HG02852 (cell line): ENCODE measurements around the gene LGALSL.
"Not testable (repeated sequence)": the region's sequence is repeated elsewhere in the genome, so short reads cannot be mapped to it uniquely, and the experiment has no call there.

ENCODE experiments used
- ATAC-seq: cut with Tn5 transposase; IDR thresholded peaks from one replicate; pipeline ENCODE4 v1.9.1; 2021; ENCODE audit warnings: mild to moderate bottlenecking, moderate library complexity; ENCODE audit not compliant: unreplicated experiment

LGALSL gene

GRCh38 chr2:64442277-64442676, 11.7 kb upstream of the LGALSL start:
- no peak for ATAC-seq

- no peak for ATAC-seq
These were observed 11.0 kb upstream of the LGALSL start for GRCh38 chr2:64442801-64443429.

GRCh38 chr2:64445970-64446369, 8.0 kb upstream of the LGALSL start:
- ATAC-seq = not testable (repeated sequence)

- no peak for ATAC-seq
These were observed 6.5 kb upstream of the LGALSL start for GRCh38 chr2:64447317-64448040.

- no peak for ATAC-seq
These were observed 5.9 kb upstream of the LGALSL start for GRCh38 chr2:64448041-64448426.

- no peak for ATAC-seq
These were observed 2.9 kb upstream of the LGALSL start for GRCh38 chr2:64451051-64451450.

- peak; percentile 57 for ATAC-seq
These were observed 697 bp downstream of the LGALSL start for GRCh38 chr2:64454386-64455332.

- ATAC-seq = no peak
These were observed 1.6 kb downstream of the LGALSL start for GRCh38 chr2:64455545-64455944.

- ATAC-seq = no peak
These were observed 2.3 kb downstream of the LGALSL start for GRCh38 chr2:64456293-64456692.

GRCh38 chr2:64457524-64457923, 3.6 kb downstream of the LGALSL start:
- no peak for ATAC-seq

GRCh38 chr2:64459575-64459974, 5.6 kb downstream of the LGALSL start:
- no peak for ATAC-seq

- no peak for ATAC-seq
These were observed 6.4 kb downstream of the LGALSL start for GRCh38 chr2:64460330-64460729.

GRCh38 chr2:64461271-64462058, 7.5 kb downstream of the LGALSL start:
- no peak for ATAC-seq

- no peak for ATAC-seq
These were observed 8.2 kb downstream of the LGALSL start for GRCh38 chr2:64462171-64462570.

- no peak for ATAC-seq
These were observed 9.2 kb downstream of the LGALSL start for GRCh38 chr2:64462940-64463700.

GRCh38 chr2:64463781-64464180, 9.8 kb downstream of the LGALSL start:
- no peak for ATAC-seq

- no peak for ATAC-seq
These were observed 12.6 kb downstream of the LGALSL start for GRCh38 chr2:64466478-64467085.

GRCh38 chr2:64467096-64467843, 13.3 kb downstream of the LGALSL start:
- ATAC-seq = no peak

- no peak for ATAC-seq
These were observed 15.3 kb downstream of the LGALSL start for GRCh38 chr2:64469261-64469660.
